Thyroid gland (tissue), 4 donors: ENCODE data around the gene ESR1. TPM values are rescaled to one million over a fixed set of nuclear protein-coding genes. Genes with fewer than 3 reads are reported as not detected.

Experiments
- DNase-seq, 2 donors: peaks; one replicate each; pipeline ENCODE4 v3.0.0-alpha.2; 2019
- H3K27ac ChIP-seq, 3 donors: fragments of 200-600 bp; sonication (generic); 1 replicate in 2 of 3; 2 replicates in 1 of 3; pipeline ENCODE4 v1.5.1; 2016 to 2019; ENCODE audit warnings: mild to moderate bottlenecking in 1 of 3, moderate library complexity in 1 of 3
- H3K27me3 ChIP-seq: fragments of 200-600 bp; sonication (generic); one replicate; pipeline ENCODE4 v1.5.1; 2019
- H3K36me3 ChIP-seq, 2 donors: fragments of 200-600 bp; sonication (generic); one replicate each; pipeline ENCODE4 v1.5.1; 2016 to 2019
- H3K4me1 ChIP-seq, 2 donors: fragments of 200-600 bp; sonication (generic); one replicate each; pipeline ENCODE4 v1.5.1; 2017 to 2019
- H3K4me3 ChIP-seq, 3 donors: fragments of 200-600 bp; sonication (generic); replicated peaks in 1 of 3; 1 replicate in 2 of 3; 2 replicates in 1 of 3; pipeline ENCODE4 v1.5.1; 2016; ENCODE audit warnings: mild to moderate bottlenecking in 1 of 3
- H3K9me3 ChIP-seq: fragments of 200-600 bp; sonication (generic); one replicate; pipeline ENCODE4 v1.5.1; 2017
- CTCF ChIP-seq, 6 experiments: fragments of 200-600 bp in 3 of 6; fragments of 450-650 bp in 3 of 6; sonication (generic) in 3 of 6; IDR thresholded peaks; one replicate each; pipeline ENCODE4 v1.5.1; 2016 to 2019; ENCODE audit warnings: antibody characterized with exemption in 6 of 6, mild to moderate bottlenecking in 2 of 6, inconsistent platforms in 1 of 6, moderate library complexity in 1 of 6
- POLR2A ChIP-seq, 2 donors: fragments of 450-650 bp; IDR thresholded peaks; one replicate each; pipeline ENCODE4 v1.6.1; 2017; ENCODE audit warnings: antibody characterized with exemption in 2 of 2, mild to moderate bottlenecking in 2 of 2, moderate library complexity in 1 of 2
- WGBS, 2 donors: methylation state at CpG; one replicate each; pipeline ENCODE4 v1.1.5; 2017; 5-methylcytosine and 5-hydroxymethylcytosine counted together
- intact Hi-C: fragments of 100-400 bp; cut with DNase I; formaldehyde crosslinking; loops from one replicate; pipeline ENCODE4 v1.15.1; 2023
- total RNA-seq, 4 donors: library from RNA; depleted of rRNA; stranded (reverse); fragments of >200 nt; gene quantifications; one replicate each; pipeline ENCODE4 v1.2.3, GENCODE V29; 2016

Gene ESR1
- total RNA-seq, 4 donors from 2014 or later, result 3.2 to 4.7 (median 3.6) TPM

- H3K4me1 ChIP-seq, result no peaks in the 10 kb centered on the region
- H3K36me3 ChIP-seq, result no peaks in the 10 kb centered on the region
- no peaks in the 10 kb centered on the region for H3K27me3 ChIP-seq
- TF ChIP-seq POLR2A (IDR thresholded peaks at IDR 0.05) (no peak), CTCF (IDR thresholded peaks at IDR 0.05) (no peak)
- intact Hi-C loops, result no loop called here
- H3K9me3 ChIP-seq, result no peaks in the 10 kb centered on the region
- H3K4me3 ChIP-seq, result no peak overlapping the region
- 93 to 94% methylated on average over 1 of the region's 1 CpG for WGBS, 2 donors
- DNase-seq, result no peak
- H3K27ac ChIP-seq, result no peak overlapping the region
These were observed 196.6 kb downstream of the ESR1 start for GRCh38 chr6:152004036-152004566.

- DNase-seq, result no peak
- H3K27me3 ChIP-seq, result no peaks in the 10 kb centered on the region
- no peaks in the 10 kb centered on the region for H3K9me3 ChIP-seq
- no peak overlapping the region for H3K27ac ChIP-seq
- H3K4me3 ChIP-seq, result no peak overlapping the region
- 60 to 82% methylated on average over 3 of the region's 3 CpGs for WGBS, 2 donors
- intact Hi-C loops, result no loop called here
- no peaks in the 10 kb centered on the region for H3K4me1 ChIP-seq
- TF ChIP-seq POLR2A (IDR thresholded peaks at IDR 0.05) (no peak), CTCF (IDR thresholded peaks at IDR 0.05) (no peak)
- no peaks in the 10 kb centered on the region for H3K36me3 ChIP-seq
These were observed 197.4 kb downstream of the ESR1 start for GRCh38 chr6:152004896-152005295.

- Histone ChIP-seq H3K36me3 (no peaks in the 10 kb centered on the region), H3K4me1 (no peaks in the 10 kb centered on the region), H3K4me3 (no peak overlapping the region), H3K9me3 (no peaks in the 10 kb centered on the region), H3K27ac (no peak overlapping the region), H3K27me3 (no peaks in the 10 kb centered on the region)
- intact Hi-C loops, result no loop called here
- WGBS, 2 donors, result 80 to 84% methylated on average over 4 of the region's 4 CpGs
- TF ChIP-seq CTCF (IDR thresholded peaks at IDR 0.05), result no peak
- DNase-seq, result no peak
These were observed 201.3 kb downstream of the ESR1 start for GRCh38 chr6:152008779-152009178.

GRCh38 chr6:152012227-152012626, 204.7 kb downstream of the ESR1 start:
- intact Hi-C loops, result no loop called here
- WGBS, 2 donors, result 91 to 92% methylated on average over 2 of the region's 2 CpGs
- no peak for TF ChIP-seq CTCF (IDR thresholded peaks at IDR 0.05)
- TF ChIP-seq POLR2A (IDR thresholded peaks at IDR 0.05), result no peak
- Histone ChIP-seq H3K4me3 (no peak overlapping the region), H3K9me3 (no peaks in the 10 kb centered on the region), H3K27ac (no peak overlapping the region), H3K36me3 (no peaks in the 10 kb centered on the region), H3K4me1 (no peaks in the 10 kb centered on the region), H3K27me3 (no peaks in the 10 kb centered on the region)
- DNase-seq, result no peak

GRCh38 chr6:152018876-152019275, 211.4 kb downstream of the ESR1 start:
- DNase-seq, result no peak
- Histone ChIP-seq H3K9me3 (no peaks in the 10 kb centered on the region), H3K27ac (no peak overlapping the region), H3K27me3 (no peaks in the 10 kb centered on the region), H3K36me3 (no peaks in the 10 kb centered on the region), H3K4me3 (no peak overlapping the region), H3K4me1 (no peaks in the 10 kb centered on the region)
- intact Hi-C loops, result no loop called here
- TF ChIP-seq POLR2A (IDR thresholded peaks at IDR 0.05), result no peak
- no peak for TF ChIP-seq CTCF (IDR thresholded peaks at IDR 0.05)
